Glomerular endothelial cell (primary cell): ENCODE measurements around the gene SMIM14. TPM values are rescaled to one million over a fixed set of nuclear protein-coding genes. Genes with fewer than 3 reads are reported as not detected.
"Not testable (repeated sequence)": the region's sequence is repeated elsewhere in the genome, so short reads cannot be mapped to it uniquely, and the experiment has no call there.

Experiments used
- DNase-seq: peaks from one replicate; pipeline ENCODE4 v3.0.0-alpha.2; 2011; ENCODE audit warnings: low read depth, low spot score; ENCODE audit errors: extremely low read depth
- total RNA-seq: library from RNA; depleted of rRNA; stranded (reverse); fragments of >200 nt; gene quantifications from 2 replicates; pipeline ENCODE4 v1.2.3, GENCODE V29; 2015

Gene SMIM14
- total RNA-seq, 1 donor from 2014 or later = 19.4 TPM

GRCh38 chr4:39510348-39510929 lies 128.2 kb downstream of the SMIM14 start:
- DNase-seq = no peak

- no peak for DNase-seq
Observed at GRCh38 chr4:39505581-39505980, 133.1 kb downstream of the SMIM14 start.

- DNase-seq = no peak
Observed at GRCh38 chr4:39504538-39504937, 134.1 kb downstream of the SMIM14 start.

GRCh38 chr4:39502664-39503035 lies 136.0 kb downstream of the SMIM14 start:
- not testable (repeated sequence) for DNase-seq

- no peak for DNase-seq
Observed at GRCh38 chr4:39502019-39502663, 136.5 kb downstream of the SMIM14 start.

GRCh38 chr4:39498727-39499020 lies 140.0 kb downstream of the SMIM14 start:
- no peak for DNase-seq

- no peak for DNase-seq
Observed at GRCh38 chr4:39497909-39498726, 140.5 kb downstream of the SMIM14 start.

Other genes with a start within 250 kb of the SMIM14 start
- not detected in 2 replicates for gene KLB, start 231.9 kb downstream of the SMIM14 start, total RNA-seq
- gene RPL9, start 179.9 kb downstream of the SMIM14 start, total RNA-seq = 1,774 and 3,649 TPM in 2 replicates
- gene LIAS, start 179.8 kb downstream of the SMIM14 start, total RNA-seq = 6.0 and 11.9 TPM in 2 replicates
- gene UGDH, start 111.4 kb downstream of the SMIM14 start, total RNA-seq = 84.4 and 86.7 TPM in 2 replicates
- 24.7 and 37.2 TPM in 2 replicates for gene UBE2K, start 59.3 kb upstream of the SMIM14 start, total RNA-seq